HAP-1 (cell line): ENCODE results near the gene SHISA5.
"Not testable (repeated sequence)": the region's sequence is repeated elsewhere in the genome, so short reads cannot be mapped to it uniquely, and the experiment has no call there.

ENCODE experiments used
- DNase-seq, 2 experiments: peaks; one replicate each; pipeline ENCODE4 v3.0.0-alpha.2; 2016 to 2020; ENCODE audit warnings: low spot score in 2 of 2
- H3K27me3 ChIP-seq: fragments of 250-450 bp; sonication (Bioruptor Pico); 2 replicates; pipeline ENCODE4 v1.5.1; 2020; ENCODE audit warnings: low read depth, mild to moderate bottlenecking, moderate library complexity
- H3K36me3 ChIP-seq: fragments of 250-450 bp; sonication (Bioruptor Pico); replicated peaks from 2 replicates; pipeline ENCODE4 v1.5.1; 2020; ENCODE audit warnings: mild to moderate bottlenecking
- H3K4me1 ChIP-seq: fragments of 250-450 bp; sonication (Bioruptor Pico); 2 replicates; pipeline ENCODE4 v1.5.1; 2020; ENCODE audit warnings: mild to moderate bottlenecking
- H3K4me3 ChIP-seq: fragments of 250-450 bp; sonication (Bioruptor Pico); 2 replicates; pipeline ENCODE4 v1.5.1; 2020; ENCODE audit warnings: mild to moderate bottlenecking, moderate library complexity
- H3K9me3 ChIP-seq: fragments of 250-450 bp; sonication (Bioruptor Pico); 2 replicates; pipeline ENCODE4 v1.5.1; 2020; ENCODE audit warnings: mild to moderate bottlenecking, moderate library complexity
- in situ Hi-C: fragments of 300-500 bp; cut with MboI; formaldehyde crosslinking; loops from 3 replicates; pipeline ENCODE4 v1.14.3; 2020; ENCODE audit warnings: low sequenced_read_pairs, inconsistent platforms, mixed read lengths

SHISA5 gene, protein sequence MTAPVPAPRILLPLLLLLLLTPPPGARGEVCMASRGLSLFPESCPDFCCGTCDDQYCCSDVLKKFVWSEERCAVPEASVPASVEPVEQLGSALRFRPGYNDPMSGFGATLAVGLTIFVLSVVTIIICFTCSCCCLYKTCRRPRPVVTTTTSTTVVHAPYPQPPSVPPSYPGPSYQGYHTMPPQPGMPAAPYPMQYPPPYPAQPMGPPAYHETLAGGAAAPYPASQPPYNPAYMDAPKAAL

DNA sequence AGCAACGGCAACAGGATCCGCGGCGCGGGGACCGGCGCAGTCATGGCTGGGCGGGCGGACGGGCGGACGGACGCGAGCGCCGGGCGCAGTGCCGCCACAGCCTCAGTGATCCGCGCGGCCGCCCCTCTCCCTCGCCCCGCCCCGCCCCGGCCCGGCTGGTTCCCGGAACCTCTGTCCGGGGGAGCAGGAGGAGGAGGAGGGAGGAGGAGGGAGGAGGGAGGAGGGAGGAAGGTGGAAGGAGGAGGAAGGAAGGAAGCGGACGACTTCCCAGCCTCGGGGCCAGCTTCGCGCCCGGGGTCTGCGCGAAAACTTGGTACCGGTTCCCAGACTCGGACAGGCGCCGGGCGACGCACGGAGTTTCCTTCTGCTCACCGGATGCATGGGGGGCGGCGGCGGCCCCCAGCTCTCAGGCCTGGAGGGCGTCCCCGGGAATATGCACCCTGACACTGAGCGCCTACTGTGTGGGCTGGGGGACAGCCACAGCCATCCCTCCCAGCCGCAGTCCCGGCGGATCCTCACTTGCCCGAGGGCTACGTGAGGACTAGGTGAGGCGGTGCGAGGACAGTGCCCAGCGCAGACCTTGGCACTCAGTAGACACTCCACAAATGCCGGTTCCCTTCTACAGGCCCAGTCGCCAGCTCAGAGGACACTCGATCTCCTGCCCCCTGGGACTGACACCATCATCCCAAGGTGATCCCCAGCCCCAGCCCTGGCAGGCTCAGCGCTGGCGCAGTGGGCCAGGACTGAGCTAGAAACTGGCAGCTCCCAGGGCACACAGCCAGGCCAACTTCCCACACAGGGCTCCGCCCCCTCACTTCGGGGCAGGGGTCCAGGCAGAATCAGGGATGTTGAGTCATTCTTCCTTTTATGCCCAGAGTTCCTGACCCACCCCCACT is at the start of gene SHISA5:
Gene SHISA5 (minus strand): TSS at position 124 of the 896 bp plus-strand sequence. CDS start 80 bp downstream, at position 44.
- DNase-seq: peak; percentile 26 to 82
- in situ Hi-C loops: no loop called here
- H3K4me1 ChIP-seq: peaks cover 11% of the 10 kb centered on the region; the same call in 1 of the 2 replicates

DNA sequence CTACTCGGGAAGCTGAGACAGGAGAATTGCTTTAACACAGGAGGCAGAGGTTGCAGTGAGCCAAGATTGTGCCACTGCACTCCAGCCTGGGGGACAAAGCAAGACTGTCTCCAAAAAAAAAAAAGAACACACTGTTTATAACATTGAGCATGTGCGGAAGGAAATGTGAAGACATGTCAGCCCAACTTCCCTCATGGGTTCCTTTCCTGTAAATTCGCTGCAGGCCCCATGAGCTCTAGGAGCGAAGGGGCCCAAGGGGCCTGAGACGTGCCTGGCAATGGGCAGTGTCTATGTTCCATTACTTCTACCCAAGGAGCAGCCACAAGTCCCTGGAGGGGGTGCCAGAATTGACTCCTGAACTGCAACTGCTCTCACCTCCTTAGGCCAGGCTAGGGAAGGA is 49.4 kb upstream of the SHISA5 start:
- Histone ChIP-seq H3K36me3 (no peaks in the 10 kb centered on the region), H3K9me3 (no peaks in the 10 kb centered on the region), H3K4me1 (peaks cover 8% of the 10 kb centered on the region), H3K4me3 (no peak overlapping the region), H3K27me3 (no peaks in the 10 kb centered on the region)
- no peak for DNase-seq
- in situ Hi-C loops: no loop called here

More for the DNA sequence above, at the start of gene SHISA5:
- Histone ChIP-seq H3K9me3 (no peaks in the 10 kb centered on the region), H3K36me3 (no peaks in the 10 kb centered on the region), H3K4me3 (peak within 1 kb of the TSS; percentile 42), H3K27me3 (no peaks in the 10 kb centered on the region)

DNA sequence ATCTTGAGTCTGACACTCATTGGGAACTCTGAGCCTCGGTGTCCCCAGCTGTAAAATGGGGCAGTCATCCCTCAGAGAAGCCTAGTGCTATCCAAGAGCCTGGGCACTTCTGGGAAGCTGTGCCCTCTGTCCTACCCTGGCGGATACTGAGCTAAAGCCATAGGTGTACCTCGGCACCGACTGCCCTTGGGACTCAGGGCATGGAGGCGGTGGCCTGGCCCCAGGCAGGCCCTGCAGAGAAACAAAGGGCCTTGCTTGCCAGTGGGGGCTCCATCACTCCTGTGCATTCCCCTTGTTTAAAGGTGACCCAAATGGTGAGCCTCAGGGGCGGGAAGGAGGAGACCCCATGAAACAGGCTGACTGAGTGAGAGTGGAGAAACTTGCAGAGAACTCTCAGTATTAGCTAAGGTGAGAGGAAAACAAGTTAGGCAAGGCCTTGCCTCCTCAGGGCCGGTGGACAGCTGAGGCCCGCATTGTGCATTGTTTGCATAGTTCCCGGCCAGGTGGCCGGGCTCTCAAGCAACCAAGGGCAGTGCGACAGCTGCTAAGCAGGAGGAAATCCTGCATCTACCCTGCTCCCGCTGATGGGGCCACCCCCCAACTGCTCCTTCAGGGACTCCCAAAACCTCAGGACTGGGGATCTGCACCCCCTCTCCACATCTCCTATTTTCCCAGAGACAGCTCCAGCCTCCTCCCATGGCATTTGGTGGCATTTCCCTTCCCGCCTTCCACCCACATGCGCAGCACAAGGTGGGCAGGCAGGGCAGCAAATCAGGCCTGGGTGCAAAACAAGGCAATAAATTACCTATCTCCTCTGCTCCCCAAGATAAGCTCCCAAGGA is 48.4 kb upstream of the SHISA5 start:
- Histone ChIP-seq H3K9me3 (no peaks in the 10 kb centered on the region), H3K4me1 (peaks cover 1% of the 10 kb centered on the region), H3K4me3 (no peak overlapping the region), H3K36me3 (no peaks in the 10 kb centered on the region), H3K27me3 (no peaks in the 10 kb centered on the region)
- in situ Hi-C loops: no loop called here
- DNase-seq: no peak

DNA sequence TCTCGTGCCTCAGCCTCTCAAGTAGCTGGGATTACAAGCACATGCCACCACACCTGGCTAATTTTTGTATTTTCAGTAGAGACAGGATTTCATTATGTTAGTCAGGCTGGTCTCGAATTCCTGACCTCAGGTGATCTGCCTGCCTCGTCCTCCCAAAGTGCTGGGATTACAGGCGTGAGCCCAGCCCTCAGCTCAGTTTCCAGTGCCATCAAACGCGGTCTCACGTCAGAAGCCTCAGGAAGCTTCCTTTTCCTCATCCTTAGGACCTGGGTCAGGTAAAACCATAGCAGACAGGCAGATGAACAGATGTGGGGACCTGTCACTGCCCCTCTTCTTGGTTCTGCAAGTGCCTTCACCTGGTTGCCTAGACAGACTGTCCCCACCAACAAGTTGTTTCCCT is 47.7 kb upstream of the SHISA5 start:
- H3K4me3 ChIP-seq, H3K36me3 ChIP-seq, H3K4me1 ChIP-seq, in situ Hi-C loops, H3K9me3 ChIP-seq, DNase-seq, H3K27me3 ChIP-seq: not testable (repeated sequence)

DNA sequence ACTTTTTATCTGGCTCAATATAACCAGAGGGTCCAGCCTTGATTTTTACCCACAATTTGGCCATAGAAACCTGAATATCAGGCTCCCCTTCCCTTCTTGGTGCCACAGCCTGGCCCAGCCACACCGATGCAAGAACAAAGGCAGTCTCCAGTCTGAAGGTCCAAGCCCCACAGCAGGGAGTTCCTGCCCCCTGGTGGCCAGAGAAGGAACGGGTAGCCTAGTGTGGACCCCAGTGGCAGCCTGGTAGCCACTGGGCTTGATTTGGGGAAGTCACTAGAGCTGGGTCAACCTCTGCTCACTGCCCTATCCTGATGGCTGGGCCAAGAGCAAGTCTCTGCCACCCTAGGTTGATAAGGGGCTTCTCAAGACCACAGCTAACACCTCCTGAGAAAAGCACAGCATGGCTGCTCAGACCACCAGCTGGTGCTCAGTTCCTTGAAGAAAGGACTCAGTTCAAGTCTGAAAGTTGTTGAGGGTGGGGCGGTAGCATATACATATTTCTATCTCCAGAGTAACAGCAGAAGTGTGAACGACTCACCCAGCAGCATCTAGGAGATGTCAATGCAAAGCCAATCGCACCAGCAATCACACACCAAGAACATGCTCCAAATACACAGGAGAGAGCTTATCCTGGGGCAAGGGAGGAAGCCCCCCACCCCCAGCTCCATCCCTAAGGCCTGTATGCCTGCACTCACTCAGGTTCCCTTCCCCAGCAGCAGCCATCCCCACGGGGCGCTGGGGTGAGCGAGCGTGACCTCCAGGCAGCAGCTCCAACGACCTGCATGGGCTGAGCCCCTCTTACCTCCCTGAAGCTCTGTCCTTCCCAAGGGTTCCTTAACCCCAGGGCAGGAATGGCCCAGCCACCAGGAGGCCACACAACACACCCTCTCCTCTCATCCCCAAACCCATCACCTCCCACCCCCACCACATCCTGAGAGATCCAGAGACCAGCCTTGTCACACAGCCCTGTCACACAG is 45.0 kb upstream of the SHISA5 start:
- Histone ChIP-seq H3K4me3 (no peak overlapping the region), H3K36me3 (no peaks in the 10 kb centered on the region), H3K27me3 (no peaks in the 10 kb centered on the region), H3K4me1 (no peaks in the 10 kb centered on the region), H3K9me3 (no peaks in the 10 kb centered on the region)
- in situ Hi-C loops: no loop called here
- peak; percentile 74 to 92 for DNase-seq

DNA sequence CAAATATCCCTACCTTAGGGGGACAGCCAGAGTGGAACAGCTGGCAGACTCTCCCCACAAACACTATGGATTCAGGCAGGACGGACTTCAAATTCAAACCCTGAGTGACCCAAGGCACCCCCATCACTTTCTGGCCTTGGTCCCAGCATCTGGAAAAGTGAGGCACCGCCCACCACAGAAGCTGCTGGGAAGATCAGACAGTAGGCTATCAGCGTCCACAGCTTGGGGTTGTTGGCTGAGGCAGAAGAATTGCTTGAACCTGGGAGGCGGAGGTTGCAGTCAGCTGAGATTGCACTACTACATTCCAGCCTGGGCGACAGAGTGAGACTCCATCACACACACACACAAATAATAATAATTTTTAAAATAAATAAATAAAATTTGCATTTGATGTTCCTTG is 44.2 kb upstream of the SHISA5 start:
- Histone ChIP-seq H3K27me3 (no peaks in the 10 kb centered on the region), H3K4me3 (no peak overlapping the region), H3K36me3 (no peaks in the 10 kb centered on the region), H3K4me1 (no peaks in the 10 kb centered on the region), H3K9me3 (no peaks in the 10 kb centered on the region)
- in situ Hi-C loops: no loop called here
- no peak for DNase-seq

DNA sequence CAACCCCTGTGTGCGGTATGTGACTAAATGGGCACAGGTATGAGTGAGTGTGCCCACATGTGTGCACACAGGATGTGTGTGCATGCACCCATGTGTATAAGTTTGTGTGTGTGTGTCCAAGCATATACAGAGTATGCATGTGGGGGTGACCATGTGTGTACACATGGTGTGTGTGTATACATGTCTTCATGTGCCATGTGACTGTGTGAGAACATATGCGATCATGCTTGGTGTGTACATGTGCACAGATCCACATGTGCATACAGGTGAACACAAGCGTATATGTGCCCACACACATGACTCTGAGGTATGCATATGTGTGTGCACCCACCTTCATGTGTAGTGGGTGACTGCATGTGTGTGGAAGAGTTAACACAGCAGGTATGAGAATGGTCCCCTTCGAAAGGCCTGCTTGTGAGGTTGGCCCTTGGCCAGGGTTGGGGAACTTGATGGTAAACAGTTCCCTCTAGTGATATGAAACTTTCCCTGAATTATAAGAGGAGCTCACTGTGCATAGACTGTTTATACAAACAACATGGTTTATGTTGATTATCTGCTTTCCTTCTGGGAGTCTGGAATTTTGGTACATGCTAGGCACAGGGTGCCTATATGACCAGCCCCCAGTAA is 42.3 kb upstream of the SHISA5 start:
- Histone ChIP-seq H3K27me3 (no peaks in the 10 kb centered on the region), H3K4me3 (no peak overlapping the region), H3K9me3 (no peaks in the 10 kb centered on the region), H3K36me3 (no peaks in the 10 kb centered on the region), H3K4me1 (no peaks in the 10 kb centered on the region)
- in situ Hi-C loops: no loop called here
- no peak for DNase-seq

DNA sequence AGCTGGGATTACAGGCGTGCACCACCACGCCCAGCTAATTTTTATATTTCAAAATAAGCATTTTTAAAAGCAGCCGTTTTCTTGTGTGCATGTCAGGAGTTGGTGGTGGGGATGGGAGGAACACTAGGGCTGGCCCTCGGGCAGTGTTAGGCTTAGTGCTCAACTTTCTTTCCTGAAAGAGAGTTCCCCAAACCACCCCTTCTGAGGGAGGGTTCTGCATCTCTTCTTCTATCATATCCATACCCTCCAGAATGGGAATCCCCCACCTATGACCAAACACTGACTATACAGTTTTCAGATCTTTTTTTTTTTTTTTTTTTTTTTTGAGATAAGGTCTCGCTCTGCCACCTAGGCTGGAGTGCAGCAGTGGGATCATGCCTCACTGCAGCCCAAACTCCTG is 40.2 kb upstream of the SHISA5 start:
- H3K36me3 ChIP-seq: no peaks in the 10 kb centered on the region
- no peak overlapping the region for H3K4me3 ChIP-seq
- no peak for DNase-seq
- no peaks in the 10 kb centered on the region for H3K4me1 ChIP-seq
- in situ Hi-C loops: no loop called here
- H3K27me3 ChIP-seq: no peaks in the 10 kb centered on the region
- H3K9me3 ChIP-seq: no peaks in the 10 kb centered on the region

DNA sequence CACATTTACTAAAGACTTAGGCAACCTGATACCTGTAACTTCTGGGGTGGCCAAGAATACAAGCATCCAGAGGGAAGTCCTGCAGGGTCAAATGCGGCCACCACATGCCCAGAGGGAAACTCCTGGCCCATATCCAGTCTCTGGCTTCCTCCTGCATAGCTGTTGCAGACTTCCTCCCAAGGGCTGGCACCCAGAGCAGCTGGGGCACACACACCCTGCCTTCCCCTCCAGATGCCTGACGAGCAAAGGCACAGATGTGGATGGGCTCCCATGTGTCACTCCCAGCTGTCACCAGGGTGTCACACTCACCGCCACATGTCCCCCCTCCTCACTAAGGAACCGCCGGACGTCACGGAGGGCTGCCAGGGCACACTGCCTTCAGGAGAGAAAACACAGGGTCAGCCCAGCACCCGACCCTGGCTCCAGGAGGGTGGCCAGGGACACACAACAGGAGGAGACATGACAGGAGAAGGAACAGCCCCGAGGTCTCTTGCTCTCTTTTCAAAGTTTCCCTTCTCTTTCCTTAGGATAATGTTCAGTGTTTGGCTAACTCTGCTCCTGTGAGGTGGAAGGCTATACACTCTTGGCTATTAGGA is 39.4 kb upstream of the SHISA5 start:
- H3K27me3 ChIP-seq: no peaks in the 10 kb centered on the region
- H3K4me1 ChIP-seq: no peaks in the 10 kb centered on the region
- H3K9me3 ChIP-seq: no peaks in the 10 kb centered on the region
- H3K4me3 ChIP-seq: no peak overlapping the region
- in situ Hi-C loops: no loop called here
- no peaks in the 10 kb centered on the region for H3K36me3 ChIP-seq
- no peak for DNase-seq

DNA sequence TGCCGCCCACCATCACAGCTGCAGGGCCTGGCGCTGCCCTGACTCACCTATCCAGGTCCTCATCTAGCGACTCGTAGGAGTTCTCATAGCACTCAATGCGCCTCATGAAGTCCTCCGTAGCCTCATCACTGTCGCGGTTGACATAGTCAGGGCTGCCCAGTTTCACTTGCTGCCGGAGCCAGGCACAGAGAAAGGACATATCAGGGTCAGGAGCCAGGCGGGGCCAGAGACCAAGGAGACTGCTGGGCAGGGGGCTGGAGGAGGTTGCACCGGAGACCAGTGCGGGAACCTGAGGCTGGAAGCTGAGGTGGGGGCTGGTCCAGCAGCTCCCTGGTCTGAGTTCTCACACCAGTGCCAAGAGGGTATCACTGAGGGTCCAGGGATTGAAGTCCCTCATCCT is 34.5 kb upstream of the SHISA5 start:
- no peak for DNase-seq
- Histone ChIP-seq H3K9me3 (no peaks in the 10 kb centered on the region), H3K4me1 (no peaks in the 10 kb centered on the region), H3K27me3 (no peaks in the 10 kb centered on the region), H3K36me3 (no peaks in the 10 kb centered on the region), H3K4me3 (no peak overlapping the region)
- in situ Hi-C loops: no loop called here

DNA sequence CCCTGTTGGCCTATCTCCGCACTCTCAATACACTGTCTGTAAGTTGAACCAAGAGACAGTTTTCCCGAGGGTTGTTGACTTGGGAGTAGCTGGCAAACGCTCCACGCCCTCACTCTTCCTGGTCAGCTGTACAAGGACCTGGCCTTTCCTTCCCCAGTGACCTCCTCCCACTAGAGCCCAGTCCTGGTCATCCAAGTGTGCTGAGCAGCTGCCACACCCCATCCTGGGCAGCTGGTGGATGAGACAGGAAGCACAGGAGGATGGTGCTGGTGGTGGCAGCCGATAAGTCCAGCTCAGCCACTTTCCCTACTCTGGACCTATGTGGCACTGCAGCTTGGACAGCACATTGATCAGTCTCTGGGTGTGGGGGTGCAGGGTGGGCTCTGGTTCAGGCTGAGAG is 32.8 kb upstream of the SHISA5 start:
- no peak for DNase-seq
- Histone ChIP-seq H3K4me3 (no peak overlapping the region), H3K4me1 (peaks cover 4% of the 10 kb centered on the region), H3K36me3 (no peaks in the 10 kb centered on the region), H3K9me3 (no peaks in the 10 kb centered on the region), H3K27me3 (no peaks in the 10 kb centered on the region)
- in situ Hi-C loops: no loop called here

DNA sequence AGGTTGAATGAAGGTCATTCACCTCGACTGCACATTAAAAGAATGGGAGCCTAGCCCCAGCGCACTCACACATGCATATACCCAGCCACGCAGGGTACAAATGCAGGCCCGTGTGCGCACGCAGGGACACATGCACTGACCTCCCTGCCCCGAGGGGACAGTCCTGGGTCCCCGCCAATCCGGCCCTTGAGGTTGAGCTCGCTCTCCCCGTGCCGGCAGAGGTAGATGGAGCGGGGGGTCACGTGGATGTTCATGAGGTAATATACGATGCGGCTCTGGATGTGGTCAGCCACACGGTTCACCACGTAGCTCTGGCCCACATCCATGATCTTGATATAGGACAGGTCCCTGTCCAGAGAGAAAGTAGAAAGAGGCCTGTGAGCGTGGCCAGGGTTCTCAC is 32.1 kb upstream of the SHISA5 start:
- H3K4me3 ChIP-seq: no peak overlapping the region
- DNase-seq: no peak
- no peaks in the 10 kb centered on the region for H3K27me3 ChIP-seq
- H3K9me3 ChIP-seq: no peaks in the 10 kb centered on the region
- peaks cover 4% of the 10 kb centered on the region for H3K4me1 ChIP-seq
- H3K36me3 ChIP-seq: no peaks in the 10 kb centered on the region
- in situ Hi-C loops: no loop called here
